Ishikawa (cell line): ENCODE data around the gene ACO1.

Experiments used
- CEBPB ChIP-seq: IDR thresholded peaks from 2 replicates; pipeline ENCODE4 v1.6.1; 2012
- CREB1 ChIP-seq: IDR thresholded peaks from 2 replicates; pipeline ENCODE4 v1.6.1; 2012; ENCODE audit warnings: low read depth
- EGR1 ChIP-seq: IDR thresholded peaks from 2 replicates; pipeline ENCODE4 v1.6.1; 2012
- EP300 ChIP-seq: IDR thresholded peaks from 2 replicates; pipeline ENCODE4 v1.6.1; 2012; ENCODE audit warnings: borderline replicate concordance
- FOXM1 ChIP-seq: IDR thresholded peaks from 2 replicates; pipeline ENCODE4 v1.6.1; 2012; ENCODE audit warnings: low read depth, borderline replicate concordance
- NFIC ChIP-seq: IDR thresholded peaks from 2 replicates; pipeline ENCODE4 v1.6.1; 2012
- RAD21 ChIP-seq: IDR thresholded peaks from 2 replicates; pipeline ENCODE4 v1.6.1; 2012; ENCODE audit warnings: low read depth
- TAF1 ChIP-seq: IDR thresholded peaks from 2 replicates; pipeline ENCODE4 v1.6.1; 2012; ENCODE audit warnings: low read depth, mild to moderate bottlenecking
- TCF12 ChIP-seq: IDR thresholded peaks from 2 replicates; pipeline ENCODE4 v1.6.1; 2012; ENCODE audit warnings: low read depth
- TEAD4 ChIP-seq: IDR thresholded peaks from 2 replicates; pipeline ENCODE4 v1.6.1; 2012
- YY1 ChIP-seq: IDR thresholded peaks from 2 replicates; pipeline ENCODE4 v1.6.1; 2012; ENCODE audit warnings: low read depth
- ZBTB7A ChIP-seq: IDR thresholded peaks from 2 replicates; pipeline ENCODE4 v1.6.1; 2012; ENCODE audit warnings: low read depth
- TF ChIP-seq, protein P1 (sequence below): IDR thresholded peaks from 2 replicates; pipeline ENCODE4 v1.6.1; 2012; ENCODE audit warnings: low read depth, mild to moderate bottlenecking
- TF ChIP-seq, protein P2 (sequence below): IDR thresholded peaks from 2 replicates; pipeline ENCODE4 v1.6.1; 2012
- TF ChIP-seq, protein P3 (sequence below): IDR thresholded peaks from 2 replicates; pipeline ENCODE4 v1.6.1; 2012

Gene ACO1

DNA sequence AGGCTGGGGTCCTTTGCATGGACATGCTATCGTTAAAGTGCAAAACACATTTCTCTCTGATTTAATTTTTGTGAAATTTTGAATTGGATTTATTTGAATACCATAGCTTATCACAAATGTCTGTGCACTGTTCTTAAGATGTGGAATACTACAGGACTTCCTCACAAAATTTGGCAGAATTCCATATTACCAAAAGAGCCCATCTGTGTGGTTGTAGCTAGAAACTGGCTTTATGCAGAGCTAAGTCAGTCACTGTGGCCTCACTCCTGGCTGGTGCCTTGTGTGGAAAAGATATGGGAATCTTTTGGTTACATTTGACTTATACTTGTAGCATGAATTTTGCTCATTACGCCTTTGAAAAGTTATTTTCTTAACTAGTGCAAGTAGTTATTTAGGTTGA lies 35.5 kb downstream of the ACO1 start:
- TF ChIP-seq RAD21 (no peak), ZBTB7A (no peak), CREB1 (no peak), TEAD4 (no peak), EP300 (no peak)
- TF ChIP-seq, protein P1, sequence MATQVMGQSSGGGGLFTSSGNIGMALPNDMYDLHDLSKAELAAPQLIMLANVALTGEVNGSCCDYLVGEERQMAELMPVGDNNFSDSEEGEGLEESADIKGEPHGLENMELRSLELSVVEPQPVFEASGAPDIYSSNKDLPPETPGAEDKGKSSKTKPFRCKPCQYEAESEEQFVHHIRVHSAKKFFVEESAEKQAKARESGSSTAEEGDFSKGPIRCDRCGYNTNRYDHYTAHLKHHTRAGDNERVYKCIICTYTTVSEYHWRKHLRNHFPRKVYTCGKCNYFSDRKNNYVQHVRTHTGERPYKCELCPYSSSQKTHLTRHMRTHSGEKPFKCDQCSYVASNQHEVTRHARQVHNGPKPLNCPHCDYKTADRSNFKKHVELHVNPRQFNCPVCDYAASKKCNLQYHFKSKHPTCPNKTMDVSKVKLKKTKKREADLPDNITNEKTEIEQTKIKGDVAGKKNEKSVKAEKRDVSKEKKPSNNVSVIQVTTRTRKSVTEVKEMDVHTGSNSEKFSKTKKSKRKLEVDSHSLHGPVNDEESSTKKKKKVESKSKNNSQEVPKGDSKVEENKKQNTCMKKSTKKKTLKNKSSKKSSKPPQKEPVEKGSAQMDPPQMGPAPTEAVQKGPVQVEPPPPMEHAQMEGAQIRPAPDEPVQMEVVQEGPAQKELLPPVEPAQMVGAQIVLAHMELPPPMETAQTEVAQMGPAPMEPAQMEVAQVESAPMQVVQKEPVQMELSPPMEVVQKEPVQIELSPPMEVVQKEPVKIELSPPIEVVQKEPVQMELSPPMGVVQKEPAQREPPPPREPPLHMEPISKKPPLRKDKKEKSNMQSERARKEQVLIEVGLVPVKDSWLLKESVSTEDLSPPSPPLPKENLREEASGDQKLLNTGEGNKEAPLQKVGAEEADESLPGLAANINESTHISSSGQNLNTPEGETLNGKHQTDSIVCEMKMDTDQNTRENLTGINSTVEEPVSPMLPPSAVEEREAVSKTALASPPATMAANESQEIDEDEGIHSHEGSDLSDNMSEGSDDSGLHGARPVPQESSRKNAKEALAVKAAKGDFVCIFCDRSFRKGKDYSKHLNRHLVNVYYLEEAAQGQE: no peak
- TF ChIP-seq, protein P2, sequence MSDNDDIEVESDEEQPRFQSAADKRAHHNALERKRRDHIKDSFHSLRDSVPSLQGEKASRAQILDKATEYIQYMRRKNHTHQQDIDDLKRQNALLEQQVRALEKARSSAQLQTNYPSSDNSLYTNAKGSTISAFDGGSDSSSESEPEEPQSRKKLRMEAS: no peak
- TF ChIP-seq, protein P3, sequence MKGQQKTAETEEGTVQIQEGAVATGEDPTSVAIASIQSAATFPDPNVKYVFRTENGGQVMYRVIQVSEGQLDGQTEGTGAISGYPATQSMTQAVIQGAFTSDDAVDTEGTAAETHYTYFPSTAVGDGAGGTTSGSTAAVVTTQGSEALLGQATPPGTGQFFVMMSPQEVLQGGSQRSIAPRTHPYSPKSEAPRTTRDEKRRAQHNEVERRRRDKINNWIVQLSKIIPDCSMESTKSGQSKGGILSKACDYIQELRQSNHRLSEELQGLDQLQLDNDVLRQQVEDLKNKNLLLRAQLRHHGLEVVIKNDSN: no peak

DNA sequence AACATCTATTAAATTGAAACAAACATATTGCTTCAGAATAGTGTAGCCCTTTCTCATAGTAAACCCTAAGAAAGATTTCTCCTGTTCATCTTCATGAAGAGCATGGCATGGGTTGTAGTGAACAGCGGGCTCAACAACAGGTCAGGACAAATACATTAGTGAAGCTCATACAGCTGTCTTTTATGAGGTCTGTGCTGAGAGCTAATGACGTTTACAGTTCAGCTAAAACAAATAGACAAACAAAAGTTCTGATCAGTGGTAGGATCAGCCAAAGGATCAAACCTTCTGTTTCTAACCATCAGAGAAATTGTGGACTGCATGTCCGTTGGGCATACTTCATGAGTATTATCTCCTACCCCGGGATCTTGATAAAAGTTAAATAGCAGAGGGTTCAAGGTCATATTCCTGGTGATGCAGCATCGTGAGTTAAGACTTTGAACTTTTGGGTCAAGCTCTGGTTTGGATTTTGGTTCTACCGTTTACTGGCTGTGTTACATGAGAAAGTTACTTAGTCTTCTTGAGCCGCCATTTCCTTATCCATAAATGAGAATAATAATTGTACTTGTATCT lies 37.9 kb downstream of the ACO1 start:
- TF ChIP-seq YY1 (no peak), TAF1 (no peak), FOXM1 (no peak), CEBPB (no peak), NFIC (no peak), ZBTB7A (no peak), EP300 (no peak), EGR1 (no peak), TEAD4 (no peak), RAD21 (no peak), CREB1 (no peak), TCF12 (no peak)
- TF ChIP-seq, protein P1: no peak
- TF ChIP-seq, protein P2: no peak
- TF ChIP-seq, protein P3: no peak

DNA sequence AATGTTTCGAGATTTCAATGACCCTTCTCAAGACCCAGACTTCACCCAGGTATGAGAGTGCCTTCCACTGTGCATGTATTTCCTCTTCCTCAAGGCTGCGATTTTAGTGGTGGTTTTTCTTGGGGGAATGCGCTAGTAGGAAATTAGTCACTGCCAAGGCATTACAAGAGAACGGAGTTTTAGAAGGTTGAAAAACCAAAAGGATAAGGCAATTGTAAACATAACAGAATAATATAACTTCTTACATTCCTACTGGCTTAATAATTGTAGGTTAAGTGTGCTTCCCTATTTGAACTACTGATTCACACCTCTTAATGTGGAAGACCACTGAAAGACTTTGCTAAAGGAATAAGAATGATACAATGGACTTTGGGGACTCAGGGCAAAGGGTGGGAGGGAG lies 38.9 kb downstream of the ACO1 start:
- TF ChIP-seq ZBTB7A: no peak
- no peak for TF ChIP-seq CEBPB
- TF ChIP-seq CREB1: no peak
- TF ChIP-seq, protein P1: no peak
- no peak for TF ChIP-seq FOXM1
- TF ChIP-seq, protein P3: no peak

DNA sequence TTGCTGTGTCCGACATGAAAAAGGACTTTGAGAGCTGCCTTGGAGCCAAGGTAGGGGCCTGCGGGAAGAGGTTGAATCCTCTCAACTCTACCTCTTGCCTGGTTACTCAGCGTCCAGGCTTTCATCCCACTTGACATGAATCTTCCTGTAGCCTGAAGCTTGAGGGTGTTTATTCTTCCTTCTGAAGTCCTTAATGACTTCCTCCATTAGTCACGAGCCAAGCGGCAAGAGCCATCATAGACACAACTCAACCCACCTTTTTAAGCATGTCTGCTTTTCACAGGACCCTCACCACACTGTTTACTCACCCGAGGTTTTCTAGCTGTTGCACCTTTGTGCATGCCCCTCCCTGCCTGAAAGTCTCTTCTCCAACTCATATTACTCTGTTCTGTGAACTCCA lies 40.2 kb downstream of the ACO1 start:
- TF ChIP-seq TEAD4 (no peak), ZBTB7A (no peak), EGR1 (no peak), FOXM1 (no peak), CREB1 (no peak), CEBPB (no peak), NFIC (no peak), RAD21 (no peak), TAF1 (no peak), YY1 (no peak), EP300 (no peak), TCF12 (no peak)
- TF ChIP-seq, protein P1: no peak
- TF ChIP-seq, protein P2: no peak
- TF ChIP-seq, protein P3: no peak
